Measurements from ENCODE around the gene PDAP1.
"Not testable (repeated sequence)": the region's sequence is repeated elsewhere in the genome, so short reads cannot be mapped to it uniquely, and the experiment has no call there.

Gene PDAP1

DNA sequence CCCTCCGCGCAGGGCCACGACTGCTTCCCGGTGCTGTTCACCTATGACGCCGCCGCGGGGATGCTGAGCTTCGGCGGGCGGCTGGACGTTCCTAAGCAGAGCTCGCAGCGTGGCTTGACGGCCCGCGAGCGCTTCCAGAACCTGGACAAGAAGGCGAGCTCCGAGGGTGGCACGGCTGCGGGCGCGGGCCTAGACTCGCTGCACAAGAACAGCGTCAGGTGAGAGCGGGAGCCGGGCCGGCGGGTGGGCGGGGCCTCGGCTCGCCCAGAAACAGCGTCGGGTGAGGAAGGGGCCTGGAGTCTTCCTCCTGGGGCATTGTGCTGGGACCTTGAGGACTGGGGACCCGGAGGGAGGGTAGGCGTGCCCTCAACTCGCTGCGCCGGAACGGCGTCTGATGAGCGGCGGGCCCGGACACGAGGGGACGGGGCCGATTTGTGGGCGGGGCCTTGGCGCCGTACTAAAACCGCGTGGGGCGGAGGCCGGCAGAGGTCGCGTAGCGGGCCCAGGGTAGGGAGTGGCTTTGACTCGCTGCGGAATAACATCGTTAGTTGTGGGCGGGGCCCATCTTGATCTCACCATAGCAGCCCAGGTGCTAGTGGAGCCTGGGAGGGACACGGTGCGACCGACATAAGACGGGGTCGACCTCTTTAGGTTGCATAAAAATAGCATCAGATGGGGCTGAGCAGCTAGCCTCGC lies 15.6 kb downstream of the PDAP1 start:
- peaks cover 0 to 19% (median 5%) of the 10 kb centered on the region in 4 experiments for H3K4me1 ChIP-seq (ENCODE audit: control extremely low read depth in 1 of 4, control insufficient read depth in 4 of 4, insufficient read depth in 4 of 4, low read length in 3 of 4)
- H3K9me3 ChIP-seq (ENCODE audit: control extremely low read depth in 1 of 5, control insufficient read depth in 4 of 5, insufficient read depth in 2 of 5, low read depth in 1 of 5, low read length in 4 of 5), result no peaks in the 10 kb centered on the region
- peak overlapping the region in 1 of 2 experiments; percentile 25 for H3K27ac ChIP-seq (ENCODE audit: insufficient read depth in 1 of 2, low read depth in 1 of 2, low read length in 2 of 2, poor library complexity in 1 of 2, severe bottlenecking in 2 of 2)
- CTCF ChIA-PET, result interaction anchor here (0.9 to 1.0 kb wide), 3 partner anchors 14 to 27 kb away, joined by 3 to 5 read pairs (median 3); no protein-coding TSS in a partner anchor
- POLR2A ChIA-PET, result interaction anchor here (1.0 kb wide), 1 partner anchor 16 kb away, joined by 3 read pairs; the partner anchor contains the start of gene BUD31
- peaks cover 4 to 89% (median 60%) of the 10 kb centered on the region in 4 experiments for H3K36me3 ChIP-seq (ENCODE audit: control insufficient read depth in 4 of 4, insufficient read depth in 4 of 4, low read length in 3 of 4)
- DNase-seq, result peak; percentile 78 to 85 (median 82)
- 17% methylated on average over 57 of the region's 68 CpGs for WGBS (ENCODE audit: insufficient coverage)
- H3K27me3 ChIP-seq (replicated peaks in 2 of 5; ENCODE audit: control insufficient read depth in 4 of 5, insufficient read depth in 5 of 5, low read length in 4 of 5), result no peaks in the 10 kb centered on the region
- H3K4me3 ChIP-seq (ENCODE audit: control insufficient read depth in 1 of 7, extremely low read depth in 1 of 7, insufficient read depth in 4 of 7, low read depth in 2 of 7, low read length in 6 of 7), result peak overlapping the region in 6 of 7 experiments; percentile 24 to 78 (median 66)

DNA sequence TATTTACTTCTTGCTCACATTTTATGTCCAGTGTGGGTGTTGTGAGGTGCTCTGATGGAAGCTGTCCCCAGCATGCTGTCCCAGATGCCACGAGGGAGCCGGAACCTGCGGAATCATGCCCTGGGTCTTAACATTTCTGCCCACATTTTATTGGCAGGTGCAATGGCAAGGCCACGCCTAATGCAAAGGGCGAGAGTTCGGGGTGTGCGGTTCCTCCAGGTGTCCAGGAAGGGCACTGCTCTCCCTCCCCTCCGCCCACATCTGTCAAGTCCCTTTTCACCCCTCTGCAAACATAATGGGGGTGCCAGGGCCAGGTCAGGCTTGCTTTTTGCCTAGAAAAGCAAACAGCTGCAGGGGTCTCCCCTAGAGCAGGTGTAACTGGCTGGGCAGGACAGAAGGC lies 16.4 kb downstream of the PDAP1 start:
- POLR2A ChIA-PET, result no interaction called here
- DNase-seq, result no peak
- CTCF ChIA-PET, result interaction anchor here (0.9 to 1.0 kb wide), 4 partner anchors 14 to 27 kb away, joined by 3 to 5 read pairs (median 4); no protein-coding TSS in a partner anchor
- peaks cover 0 to 19% (median 5%) of the 10 kb centered on the region in 4 experiments for H3K4me1 ChIP-seq (ENCODE audit: control extremely low read depth in 1 of 4, control insufficient read depth in 4 of 4, insufficient read depth in 4 of 4, low read length in 3 of 4)
- H3K36me3 ChIP-seq (ENCODE audit: control insufficient read depth in 4 of 4, insufficient read depth in 4 of 4, low read length in 3 of 4), result peaks cover 2 to 85% (median 57%) of the 10 kb centered on the region in 4 experiments
- H3K27me3 ChIP-seq (replicated peaks in 2 of 5; ENCODE audit: control insufficient read depth in 4 of 5, insufficient read depth in 5 of 5, low read length in 4 of 5), result no peaks in the 10 kb centered on the region
- H3K4me3 ChIP-seq (ENCODE audit: control insufficient read depth in 1 of 7, extremely low read depth in 1 of 7, insufficient read depth in 4 of 7, low read depth in 2 of 7, low read length in 6 of 7), result peak overlapping the region in 1 of 7 experiments; percentile 73
- no peak overlapping the region for H3K27ac ChIP-seq (ENCODE audit: insufficient read depth in 1 of 2, low read depth in 1 of 2, low read length in 2 of 2, poor library complexity in 1 of 2, severe bottlenecking in 2 of 2)
- WGBS (ENCODE audit: insufficient coverage), result 92% methylated on average over 7 of the region's 8 CpGs
- no peaks in the 10 kb centered on the region for H3K9me3 ChIP-seq (ENCODE audit: control extremely low read depth in 1 of 5, control insufficient read depth in 4 of 5, insufficient read depth in 2 of 5, low read depth in 1 of 5, low read length in 4 of 5)

DNA sequence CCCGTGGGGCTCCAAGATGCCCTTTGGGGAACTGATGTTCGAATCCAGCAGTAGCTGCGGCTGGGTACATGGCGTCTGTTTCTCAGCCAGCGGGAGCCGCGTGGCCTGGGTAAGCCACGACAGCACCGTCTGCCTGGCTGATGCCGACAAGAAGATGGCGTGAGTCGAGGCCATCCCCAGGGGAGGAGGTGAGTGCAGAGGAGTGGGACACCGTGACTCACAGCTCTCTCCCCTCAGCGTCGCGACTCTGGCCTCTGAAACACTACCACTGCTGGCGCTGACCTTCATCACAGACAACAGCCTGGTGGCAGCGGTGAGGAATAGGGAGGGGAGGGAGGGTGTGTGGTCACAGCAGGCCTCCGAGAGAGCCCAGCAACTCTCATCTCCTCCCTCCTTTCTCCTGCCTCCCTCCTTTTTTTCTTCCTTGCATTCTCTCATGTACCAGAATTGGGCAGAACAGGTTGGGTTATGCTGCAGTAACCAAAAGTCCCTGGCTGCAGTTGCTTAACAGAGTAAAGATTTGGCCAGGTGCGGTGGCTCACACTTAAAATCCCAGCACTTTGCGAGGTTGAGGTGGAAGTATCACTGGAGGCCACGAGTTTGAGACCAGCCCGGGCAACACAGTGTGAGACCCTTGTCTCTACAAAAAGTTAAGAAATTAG lies 17.3 kb downstream of the PDAP1 start:
- Histone ChIP-seq H3K9me3 (ENCODE audit: control extremely low read depth in 1 of 5, control insufficient read depth in 4 of 5, insufficient read depth in 2 of 5, low read depth in 1 of 5, low read length in 4 of 5) (no peaks in the 10 kb centered on the region), H3K27ac (ENCODE audit: insufficient read depth in 1 of 2, low read depth in 1 of 2, low read length in 2 of 2, poor library complexity in 1 of 2, severe bottlenecking in 2 of 2) (no peak overlapping the region), H3K27me3 (replicated peaks in 2 of 5; ENCODE audit: control insufficient read depth in 4 of 5, insufficient read depth in 5 of 5, low read length in 4 of 5) (no peaks in the 10 kb centered on the region), H3K36me3 (ENCODE audit: control insufficient read depth in 4 of 4, insufficient read depth in 4 of 4, low read length in 3 of 4) (peaks cover 0 to 87% (median 59%) of the 10 kb centered on the region in 4 experiments), H3K4me3 (ENCODE audit: control insufficient read depth in 1 of 7, extremely low read depth in 1 of 7, insufficient read depth in 4 of 7, low read depth in 2 of 7, low read length in 6 of 7) (no peak overlapping the region), H3K4me1 (ENCODE audit: control extremely low read depth in 1 of 4, control insufficient read depth in 4 of 4, insufficient read depth in 4 of 4, low read length in 3 of 4) (peaks cover 0 to 19% (median 5%) of the 10 kb centered on the region in 4 experiments)
- WGBS (ENCODE audit: insufficient coverage), result 98% methylated on average over 17 of the region's 23 CpGs
- POLR2A ChIA-PET, result interaction anchor here (0.6 kb wide), 1 partner anchor 991 kb away, joined by 4 read pairs; no protein-coding TSS in a partner anchor
- CTCF ChIA-PET, result interaction anchor here (1.0 to 1.9 kb wide), 3 partner anchors 10 to 16 kb away, joined by 3 to 5 read pairs (median 4); no protein-coding TSS in a partner anchor
- DNase-seq, result peak in 1 of 3 donors; percentile 21

DNA sequence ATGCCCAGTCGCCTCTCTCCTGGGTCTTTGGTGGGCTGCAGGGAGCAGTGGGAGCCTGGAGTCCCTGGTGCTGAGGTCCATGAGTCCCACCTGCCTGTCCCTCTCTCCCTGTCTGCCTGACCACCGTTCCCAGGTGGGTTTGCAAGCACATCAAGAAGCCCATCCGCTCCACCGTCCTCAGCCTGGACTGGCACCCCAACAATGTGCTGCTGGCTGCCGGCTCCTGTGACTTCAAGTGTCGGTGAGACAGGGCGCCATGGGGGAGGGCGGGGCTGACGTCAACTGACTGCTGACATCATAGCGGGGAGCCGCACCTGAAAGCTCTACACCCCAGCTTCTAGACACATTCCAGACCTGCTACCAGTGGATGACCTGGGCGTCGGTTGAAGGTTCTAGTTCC lies 18.6 kb downstream of the PDAP1 start:
- Histone ChIP-seq H3K27ac (ENCODE audit: insufficient read depth in 1 of 2, low read depth in 1 of 2, low read length in 2 of 2, poor library complexity in 1 of 2, severe bottlenecking in 2 of 2) (no peak overlapping the region), H3K36me3 (ENCODE audit: control insufficient read depth in 4 of 4, insufficient read depth in 4 of 4, low read length in 3 of 4) (peaks cover 0 to 82% (median 54%) of the 10 kb centered on the region in 4 experiments), H3K4me1 (ENCODE audit: control extremely low read depth in 1 of 4, control insufficient read depth in 4 of 4, insufficient read depth in 4 of 4, low read length in 3 of 4) (peaks cover 0 to 27% (median 8%) of the 10 kb centered on the region in 4 experiments), H3K9me3 (ENCODE audit: control extremely low read depth in 1 of 5, control insufficient read depth in 4 of 5, insufficient read depth in 2 of 5, low read depth in 1 of 5, low read length in 4 of 5) (no peaks in the 10 kb centered on the region), H3K27me3 (replicated peaks in 2 of 5; ENCODE audit: control insufficient read depth in 4 of 5, insufficient read depth in 5 of 5, low read length in 4 of 5) (no peaks in the 10 kb centered on the region), H3K4me3 (ENCODE audit: control insufficient read depth in 1 of 7, extremely low read depth in 1 of 7, insufficient read depth in 4 of 7, low read depth in 2 of 7, low read length in 6 of 7) (no peak overlapping the region)
- POLR2A ChIA-PET, result no interaction called here
- DNase-seq, result no peak
- CTCF ChIA-PET, result interaction anchor here (0.7 to 1.9 kb wide), 5 partner anchors 11 to 355 kb away, joined by 3 to 5 read pairs (median 3); no protein-coding TSS in a partner anchor
- 97% methylated on average over 11 of the region's 13 CpGs for WGBS (ENCODE audit: insufficient coverage)

DNA sequence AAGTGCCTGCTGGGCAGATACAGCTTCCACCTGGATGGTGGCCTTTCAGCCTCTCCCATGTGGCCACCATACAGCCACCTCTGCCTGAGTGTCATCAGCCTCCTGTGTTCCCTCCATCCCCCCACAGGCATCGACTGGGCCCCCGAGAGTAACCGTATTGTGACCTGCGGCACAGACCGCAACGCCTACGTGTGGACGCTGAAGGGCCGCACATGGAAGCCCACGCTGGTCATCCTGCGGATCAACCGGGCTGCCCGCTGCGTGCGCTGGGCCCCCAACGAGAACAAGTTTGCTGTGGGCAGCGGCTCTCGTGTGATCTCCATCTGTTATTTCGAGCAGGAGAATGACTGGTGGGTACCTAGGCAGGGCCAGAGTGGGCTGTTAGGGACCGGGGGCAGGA lies 20.5 kb downstream of the PDAP1 start:
- CTCF ChIA-PET, result interaction anchor here (1.5 to 3.1 kb wide), 7 partner anchors 15 to 42 kb away, joined by 3 to 24 read pairs (median 4); no protein-coding TSS in a partner anchor
- Histone ChIP-seq H3K4me1 (ENCODE audit: control extremely low read depth in 1 of 4, control insufficient read depth in 4 of 4, insufficient read depth in 4 of 4, low read length in 3 of 4) (peaks cover 0 to 22% (median 8%) of the 10 kb centered on the region in 4 experiments), H3K27me3 (replicated peaks in 2 of 5; ENCODE audit: control insufficient read depth in 4 of 5, insufficient read depth in 5 of 5, low read length in 4 of 5) (no peaks in the 10 kb centered on the region), H3K9me3 (ENCODE audit: control extremely low read depth in 1 of 5, control insufficient read depth in 4 of 5, insufficient read depth in 2 of 5, low read depth in 1 of 5, low read length in 4 of 5) (no peaks in the 10 kb centered on the region), H3K27ac (ENCODE audit: insufficient read depth in 1 of 2, low read depth in 1 of 2, low read length in 2 of 2, poor library complexity in 1 of 2, severe bottlenecking in 2 of 2) (no peak overlapping the region), H3K4me3 (ENCODE audit: control insufficient read depth in 1 of 7, extremely low read depth in 1 of 7, insufficient read depth in 4 of 7, low read depth in 2 of 7, low read length in 6 of 7) (no peak overlapping the region), H3K36me3 (ENCODE audit: control insufficient read depth in 4 of 4, insufficient read depth in 4 of 4, low read length in 3 of 4) (peaks cover 0 to 74% (median 44%) of the 10 kb centered on the region in 4 experiments)
- no peak for DNase-seq
- POLR2A ChIA-PET, result no interaction called here
- WGBS (ENCODE audit: insufficient coverage), result 98% methylated on average over 16 of the region's 20 CpGs

DNA sequence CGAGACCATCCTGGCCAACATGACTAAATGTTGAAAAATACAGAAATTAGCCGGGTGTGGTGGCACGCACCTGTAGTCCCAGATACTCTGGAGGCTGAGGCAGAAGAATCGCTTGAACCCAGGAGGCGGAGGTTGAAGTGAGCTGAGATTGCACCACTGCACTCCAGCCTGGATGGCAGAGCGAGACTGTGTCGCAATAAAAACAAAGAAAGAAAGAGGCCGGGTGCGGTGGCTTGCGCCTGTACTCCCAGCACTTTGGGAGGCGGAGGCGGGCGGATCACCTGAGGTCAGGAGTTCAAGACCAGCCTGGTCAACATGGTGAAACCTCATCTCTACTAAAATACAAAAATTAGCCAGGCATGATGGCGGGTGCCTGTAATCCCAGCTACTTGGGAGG lies 21.2 kb downstream of the PDAP1 start:
- DNase-seq; H3K9me3 ChIP-seq (ENCODE audit: control extremely low read depth in 1 of 5, control insufficient read depth in 4 of 5, insufficient read depth in 2 of 5, low read depth in 1 of 5, low read length in 4 of 5); H3K4me3 ChIP-seq (ENCODE audit: control insufficient read depth in 1 of 7, extremely low read depth in 1 of 7, insufficient read depth in 4 of 7, low read depth in 2 of 7, low read length in 6 of 7); POLR2A ChIA-PET; H3K27me3 ChIP-seq (replicated peaks in 2 of 5; ENCODE audit: control insufficient read depth in 4 of 5, insufficient read depth in 5 of 5, low read length in 4 of 5); H3K27ac ChIP-seq (ENCODE audit: insufficient read depth in 1 of 2, low read depth in 1 of 2, low read length in 2 of 2, poor library complexity in 1 of 2, severe bottlenecking in 2 of 2): not testable (repeated sequence)
- Histone ChIP-seq H3K4me1 (ENCODE audit: control extremely low read depth in 1 of 4, control insufficient read depth in 4 of 4, insufficient read depth in 4 of 4, low read length in 3 of 4) (peaks cover 0 to 16% (median 8%) of the 10 kb centered on the region in 4 experiments), H3K36me3 (ENCODE audit: control insufficient read depth in 4 of 4, insufficient read depth in 4 of 4, low read length in 3 of 4) (peaks cover 0 to 67% (median 44%) of the 10 kb centered on the region in 4 experiments)
- WGBS (ENCODE audit: insufficient coverage), result 93% methylated on average over 13 of the region's 14 CpGs
- CTCF ChIA-PET, result interaction anchor here (1.3 to 3.1 kb wide), 8 partner anchors 14 to 41 kb away, joined by 3 to 24 read pairs (median 6); no protein-coding TSS in a partner anchor

Data from common myeloid progenitor, CD34-positive (primary cell).